ENCODE results near the gene PTPN18.

DNA sequence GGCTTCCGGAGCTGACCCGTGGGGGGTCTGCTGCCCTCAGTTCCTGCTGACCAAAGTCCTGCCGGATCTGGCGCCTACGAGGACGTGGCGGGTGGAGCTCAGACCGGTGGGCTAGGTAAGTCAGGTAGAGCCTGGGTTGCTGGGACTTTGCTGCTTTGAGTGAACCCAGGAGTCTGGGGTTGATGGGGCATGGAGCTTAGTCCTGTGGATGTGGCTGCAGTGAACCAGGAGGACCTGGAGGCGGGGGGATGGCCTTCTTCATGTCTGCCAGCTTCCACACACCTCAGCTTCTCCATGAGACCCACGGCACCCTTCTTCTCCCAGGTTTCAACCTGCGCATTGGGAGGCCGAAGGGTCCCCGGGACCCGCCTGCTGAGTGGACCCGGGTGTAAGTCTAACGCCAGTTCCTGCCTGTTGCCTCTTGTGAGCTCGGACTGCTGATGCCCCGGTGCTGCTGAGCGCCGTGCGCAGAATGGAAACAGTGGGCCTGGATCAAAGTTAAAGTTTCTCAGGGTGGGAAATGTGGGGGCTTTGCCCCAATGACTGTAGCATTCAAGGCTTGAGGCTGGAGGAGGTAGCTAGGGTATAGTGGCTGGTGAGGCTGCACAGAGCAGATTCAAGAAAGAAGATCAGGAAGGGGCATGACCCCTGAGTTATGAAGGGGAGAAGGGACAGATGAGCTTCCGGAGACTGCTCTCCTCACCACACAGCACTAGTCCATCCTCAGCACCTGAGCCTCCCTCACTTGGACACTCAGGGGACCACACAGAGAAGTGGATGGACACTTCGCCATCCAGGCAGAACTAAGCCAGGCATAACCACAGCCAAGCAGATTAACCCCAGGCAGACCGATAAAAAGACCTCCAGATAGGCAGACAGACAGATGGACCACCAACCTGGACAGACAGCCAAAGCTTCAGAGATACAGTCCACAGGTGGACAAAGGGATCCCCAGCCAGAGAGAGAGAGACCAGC, 17.3 kb downstream of the PTPN18 start:
- TF ChIP-seq, protein P1, sequence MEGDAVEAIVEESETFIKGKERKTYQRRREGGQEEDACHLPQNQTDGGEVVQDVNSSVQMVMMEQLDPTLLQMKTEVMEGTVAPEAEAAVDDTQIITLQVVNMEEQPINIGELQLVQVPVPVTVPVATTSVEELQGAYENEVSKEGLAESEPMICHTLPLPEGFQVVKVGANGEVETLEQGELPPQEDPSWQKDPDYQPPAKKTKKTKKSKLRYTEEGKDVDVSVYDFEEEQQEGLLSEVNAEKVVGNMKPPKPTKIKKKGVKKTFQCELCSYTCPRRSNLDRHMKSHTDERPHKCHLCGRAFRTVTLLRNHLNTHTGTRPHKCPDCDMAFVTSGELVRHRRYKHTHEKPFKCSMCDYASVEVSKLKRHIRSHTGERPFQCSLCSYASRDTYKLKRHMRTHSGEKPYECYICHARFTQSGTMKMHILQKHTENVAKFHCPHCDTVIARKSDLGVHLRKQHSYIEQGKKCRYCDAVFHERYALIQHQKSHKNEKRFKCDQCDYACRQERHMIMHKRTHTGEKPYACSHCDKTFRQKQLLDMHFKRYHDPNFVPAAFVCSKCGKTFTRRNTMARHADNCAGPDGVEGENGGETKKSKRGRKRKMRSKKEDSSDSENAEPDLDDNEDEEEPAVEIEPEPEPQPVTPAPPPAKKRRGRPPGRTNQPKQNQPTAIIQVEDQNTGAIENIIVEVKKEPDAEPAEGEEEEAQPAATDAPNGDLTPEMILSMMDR (IDR thresholded peaks at IDR 0.05), result peak in 2 of 12 donors; percentile 29 to 33
- no peak for TF ChIP-seq POLR2A (IDR thresholded peaks at IDR 0.05)

Measured in heart left ventricle (tissue), 13 donors.